Body of pancreas (tissue), 4 donors: Measurements from ENCODE around the gene DDX41. TPM values are rescaled to one million over a fixed set of nuclear protein-coding genes. Genes with fewer than 3 reads are reported as not detected.

Experiments
- ATAC-seq: fragments of 150-250 bp; one replicate; pipeline ENCODE4 v1.9.1; 2016
- DNase-seq, 4 donors: peaks; one replicate each; pipeline ENCODE4 v3.0.0-alpha.2; 2019
- H3K27ac ChIP-seq, 4 donors: fragments of 200-600 bp; sonication (generic); 1 replicate in 3 of 4; 2 replicates in 1 of 4; pipeline versions ENCODE4 v1.5.1 to v1.6.1; 2016 to 2019; ENCODE audit warnings: mild to moderate bottlenecking in 1 of 4, mixed read lengths in 1 of 4, moderate library complexity in 1 of 4
- H3K27me3 ChIP-seq, 2 donors: fragments of 200-600 bp; sonication (generic); one replicate each; pipeline ENCODE4 v1.6.0; 2016; ENCODE audit warnings: mild to moderate bottlenecking in 1 of 2
- H3K36me3 ChIP-seq, 2 donors: fragments of 200-600 bp; sonication (generic); replicated peaks in 1 of 2; 2 replicates each; pipeline ENCODE4 v1.5.1; 2016; ENCODE audit warnings: low read depth in 2 of 2; ENCODE audit not compliant: insufficient read depth in 1 of 2
- H3K4me1 ChIP-seq: fragments of 200-600 bp; sonication (generic); one replicate; pipeline ENCODE4 v1.6.0; 2016
- H3K4me3 ChIP-seq, 2 donors: fragments of 200-600 bp; sonication (generic); 1 replicate in 1 of 2; 2 replicates in 1 of 2; pipeline ENCODE4 v1.5.1; 2016 to 2019
- H3K9me3 ChIP-seq, 3 donors: fragments of 200-600 bp; sonication (generic); 1 replicate in 2 of 3; 2 replicates in 1 of 3; pipeline ENCODE4 v1.5.1; 2016
- POLR2A ChIP-seq, 3 donors: fragments of 450-650 bp; IDR thresholded peaks; one replicate each; pipeline ENCODE4 v1.6.1; 2016; ENCODE audit warnings: antibody characterized with exemption in 3 of 3, mild to moderate bottlenecking in 2 of 3
- WGBS, 2 donors: methylation state at CpG; one replicate each; pipeline ENCODE4 v1.1.5; 2017; 5-methylcytosine and 5-hydroxymethylcytosine counted together
- intact Hi-C: fragments of 100-400 bp; cut with DNase I; formaldehyde crosslinking; loops from one replicate; pipeline ENCODE4 v1.15.1; 2023
- total RNA-seq, 2 donors: library from RNA; depleted of rRNA; stranded (reverse); fragments of >200 nt; gene quantifications; one replicate each; pipeline ENCODE4 v1.1.0, GENCODE V29; 2016
- TF ChIP-seq, protein P1 (sequence below), 7 experiments: fragments of 450-650 bp in 4 of 7; fragments of 200-600 bp in 3 of 7; sonication (generic) in 3 of 7; IDR thresholded peaks; one replicate each; pipeline ENCODE4 v1.5.1; 2016 to 2019; ENCODE audit warnings: antibody characterized with exemption in 7 of 7

Gene DDX41
- total RNA-seq, 2 donors from 2014 or later, result 86.1 to 115 TPM

- Histone ChIP-seq H3K27me3 (no peaks in the 10 kb centered on the region), H3K27ac (no peak overlapping the region), H3K4me3 (no peak overlapping the region), H3K36me3 (peaks cover 6 to 12% of the 10 kb centered on the region in 2 donors), H3K4me1 (peaks cover 14% of the 10 kb centered on the region), H3K9me3 (no peaks in the 10 kb centered on the region)
- ATAC-seq (no peak), DNase-seq (no peak)
- TF ChIP-seq, protein P1, sequence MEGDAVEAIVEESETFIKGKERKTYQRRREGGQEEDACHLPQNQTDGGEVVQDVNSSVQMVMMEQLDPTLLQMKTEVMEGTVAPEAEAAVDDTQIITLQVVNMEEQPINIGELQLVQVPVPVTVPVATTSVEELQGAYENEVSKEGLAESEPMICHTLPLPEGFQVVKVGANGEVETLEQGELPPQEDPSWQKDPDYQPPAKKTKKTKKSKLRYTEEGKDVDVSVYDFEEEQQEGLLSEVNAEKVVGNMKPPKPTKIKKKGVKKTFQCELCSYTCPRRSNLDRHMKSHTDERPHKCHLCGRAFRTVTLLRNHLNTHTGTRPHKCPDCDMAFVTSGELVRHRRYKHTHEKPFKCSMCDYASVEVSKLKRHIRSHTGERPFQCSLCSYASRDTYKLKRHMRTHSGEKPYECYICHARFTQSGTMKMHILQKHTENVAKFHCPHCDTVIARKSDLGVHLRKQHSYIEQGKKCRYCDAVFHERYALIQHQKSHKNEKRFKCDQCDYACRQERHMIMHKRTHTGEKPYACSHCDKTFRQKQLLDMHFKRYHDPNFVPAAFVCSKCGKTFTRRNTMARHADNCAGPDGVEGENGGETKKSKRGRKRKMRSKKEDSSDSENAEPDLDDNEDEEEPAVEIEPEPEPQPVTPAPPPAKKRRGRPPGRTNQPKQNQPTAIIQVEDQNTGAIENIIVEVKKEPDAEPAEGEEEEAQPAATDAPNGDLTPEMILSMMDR (IDR thresholded peaks at IDR 0.05), result peak in 1 of 7 experiments; percentile 8
- no peak for TF ChIP-seq POLR2A (IDR thresholded peaks at IDR 0.05)
- intact Hi-C loops, result no loop called here
- WGBS, 2 donors, result 44 to 54% methylated on average over 9 of the region's 9 CpGs
Observed at GRCh38 chr5:177507165-177507564, 9.6 kb downstream of the DDX41 start.

DNA sequence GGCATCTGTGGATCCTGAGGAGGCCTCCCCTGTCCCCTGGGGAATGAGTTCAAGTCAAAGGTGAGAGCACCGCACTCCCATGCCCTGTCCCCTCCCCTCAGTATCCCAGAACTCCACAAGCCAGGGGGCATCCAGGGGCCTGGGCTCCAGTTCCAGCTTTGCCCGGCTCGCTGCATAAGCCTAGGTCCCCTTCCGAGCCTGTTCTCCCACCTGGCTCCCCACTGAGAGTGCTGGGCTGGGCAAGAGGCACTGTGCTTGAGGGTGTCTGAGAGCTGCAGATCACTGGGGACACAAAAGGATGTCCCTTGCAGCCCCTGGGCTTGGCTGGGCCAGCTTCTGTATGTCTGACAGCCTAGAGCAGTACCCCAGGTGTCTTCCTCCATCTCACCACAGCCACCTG, 11.7 kb downstream of the DDX41 start:
- Histone ChIP-seq H3K9me3 (no peaks in the 10 kb centered on the region), H3K4me3 (no peak overlapping the region), H3K36me3 (no peaks in the 10 kb centered on the region), H3K27me3 (no peaks in the 10 kb centered on the region), H3K4me1 (peaks cover 12% of the 10 kb centered on the region), H3K27ac (no peak overlapping the region)
- 88 to 95% methylated on average over 4 of the region's 4 CpGs for WGBS, 2 donors
- DNase-seq, result no peak
- no peak for ATAC-seq
- no peak for TF ChIP-seq POLR2A (IDR thresholded peaks at IDR 0.05)
- TF ChIP-seq, protein P1 (IDR thresholded peaks at IDR 0.05), result no peak
- intact Hi-C loops, result no loop called here

- intact Hi-C loops, result loop anchor here (5.0 kb wide), 1 partner anchor 117 kb away; no protein-coding TSS in a partner anchor
- H3K27ac ChIP-seq, result no peak overlapping the region
- no peak overlapping the region for H3K4me3 ChIP-seq
Observed at GRCh38 chr5:177504086-177505056, 12.4 kb downstream of the DDX41 start.

DNA sequence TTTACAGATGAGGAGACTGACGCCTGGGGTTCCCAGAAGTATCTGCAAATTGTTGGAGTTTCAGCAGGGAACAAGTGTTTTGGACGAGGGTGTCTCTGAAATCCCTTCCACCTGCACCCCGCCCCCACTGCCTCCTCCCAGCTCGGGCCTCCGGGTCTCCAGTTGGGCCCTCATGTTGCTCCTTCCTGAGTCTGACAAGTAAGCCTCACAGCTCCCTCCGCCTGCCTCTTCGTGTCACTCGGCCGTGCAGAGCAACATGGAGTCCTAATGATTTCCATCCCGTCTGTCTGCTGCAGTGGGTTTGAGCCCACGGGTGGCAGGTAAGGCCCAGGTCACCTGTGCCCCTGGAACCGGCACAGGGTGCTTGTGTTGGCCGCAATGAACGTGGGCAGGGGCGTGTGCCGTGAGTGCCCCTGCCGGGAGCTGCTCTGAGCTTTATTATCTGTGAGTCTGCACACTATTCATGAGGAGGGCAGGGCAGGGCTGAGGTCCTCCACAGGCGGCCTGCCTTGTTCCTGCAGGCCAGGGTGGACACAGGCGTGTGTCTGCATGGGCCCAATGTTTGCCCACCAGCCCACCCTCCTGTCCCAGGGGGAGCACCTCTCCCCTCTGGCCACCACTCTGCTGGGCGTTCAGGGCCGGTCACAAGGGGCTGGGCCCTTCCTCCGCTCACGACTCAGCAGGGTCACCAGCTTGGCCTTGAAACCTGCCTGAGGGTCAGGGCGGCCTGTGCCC, 13.2 kb downstream of the DDX41 start:
- intact Hi-C loops, result loop anchor here (5.0 kb wide), 1 partner anchor 116 kb away; no protein-coding TSS in a partner anchor
- Histone ChIP-seq H3K4me1 (peaks cover 6% of the 10 kb centered on the region), H3K27me3 (no peaks in the 10 kb centered on the region), H3K36me3 (no peaks in the 10 kb centered on the region), H3K27ac (no peak overlapping the region), H3K9me3 (no peaks in the 10 kb centered on the region), H3K4me3 (no peak overlapping the region)
- TF ChIP-seq, protein P1 (IDR thresholded peaks at IDR 0.05), result no peak
- TF ChIP-seq POLR2A (IDR thresholded peaks at IDR 0.05), result no peak
- WGBS, 2 donors, result 73 to 78% methylated on average over 8 to 23 of the region's 24 CpGs
- DNase-seq (no peak), ATAC-seq (no peak)

More at GRCh38 chr5:177504086-177505056, 12.4 kb downstream of the DDX41 start:
- Histone ChIP-seq H3K4me1 (peaks cover 6% of the 10 kb centered on the region), H3K36me3 (no peaks in the 10 kb centered on the region), H3K27me3 (no peaks in the 10 kb centered on the region), H3K9me3 (no peaks in the 10 kb centered on the region)
- WGBS, 2 donors, result 82 to 87% methylated on average over 3 to 44 of the region's 47 CpGs
- DNase-seq (no peak), ATAC-seq (no peak)
- TF ChIP-seq, protein P1 (IDR thresholded peaks at IDR 0.05), result no peak
- no peak for TF ChIP-seq POLR2A (IDR thresholded peaks at IDR 0.05)
